ENCODE measurements around the gene HOXB3.

HOXB3 gene

GRCh38 chr17:48544349-48545021 lies 45.6 kb downstream of the HOXB3 start:
- in situ Hi-C loops (cut with HindIII; ENCODE audit: low sequenced_read_pairs): no loop called here
- peak; percentile 86 for DNase-seq (ENCODE audit: low read depth)
- TF ChIP-seq, protein P1, sequence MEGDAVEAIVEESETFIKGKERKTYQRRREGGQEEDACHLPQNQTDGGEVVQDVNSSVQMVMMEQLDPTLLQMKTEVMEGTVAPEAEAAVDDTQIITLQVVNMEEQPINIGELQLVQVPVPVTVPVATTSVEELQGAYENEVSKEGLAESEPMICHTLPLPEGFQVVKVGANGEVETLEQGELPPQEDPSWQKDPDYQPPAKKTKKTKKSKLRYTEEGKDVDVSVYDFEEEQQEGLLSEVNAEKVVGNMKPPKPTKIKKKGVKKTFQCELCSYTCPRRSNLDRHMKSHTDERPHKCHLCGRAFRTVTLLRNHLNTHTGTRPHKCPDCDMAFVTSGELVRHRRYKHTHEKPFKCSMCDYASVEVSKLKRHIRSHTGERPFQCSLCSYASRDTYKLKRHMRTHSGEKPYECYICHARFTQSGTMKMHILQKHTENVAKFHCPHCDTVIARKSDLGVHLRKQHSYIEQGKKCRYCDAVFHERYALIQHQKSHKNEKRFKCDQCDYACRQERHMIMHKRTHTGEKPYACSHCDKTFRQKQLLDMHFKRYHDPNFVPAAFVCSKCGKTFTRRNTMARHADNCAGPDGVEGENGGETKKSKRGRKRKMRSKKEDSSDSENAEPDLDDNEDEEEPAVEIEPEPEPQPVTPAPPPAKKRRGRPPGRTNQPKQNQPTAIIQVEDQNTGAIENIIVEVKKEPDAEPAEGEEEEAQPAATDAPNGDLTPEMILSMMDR (IDR thresholded peaks at IDR 0.05; ENCODE audit: low read depth, low read length, missing control alignments): no peak
- peak overlapping the region; percentile 80 for H3K4me3 ChIP-seq (ENCODE audit: low read depth, low read length)

DNA sequence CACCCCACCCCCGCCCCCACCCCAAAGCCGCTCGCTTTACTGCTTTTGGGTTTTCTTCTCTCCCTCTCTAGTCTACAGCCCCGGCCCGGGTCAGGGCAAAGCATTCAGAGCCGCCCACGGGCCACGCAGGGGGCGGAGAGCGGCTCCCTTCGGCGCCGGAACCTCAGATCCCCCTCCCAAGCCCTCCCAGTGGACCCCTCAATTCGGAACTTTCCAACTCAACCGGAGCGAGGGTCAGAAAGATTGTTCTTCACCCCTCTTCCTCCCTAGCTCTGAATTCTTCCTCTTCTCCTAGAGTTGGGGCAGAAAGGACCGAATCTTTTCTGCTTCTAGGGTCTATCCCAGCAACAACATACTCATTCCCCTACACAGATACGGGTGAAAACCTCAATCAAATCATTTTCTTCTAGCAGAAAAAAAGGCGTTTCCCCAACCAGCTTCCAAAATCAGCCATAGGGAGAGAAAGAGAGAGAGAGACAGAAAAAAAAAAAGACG lies 46.1 kb downstream of the HOXB3 start:
- TF ChIP-seq, protein P1 (IDR thresholded peaks at IDR 0.05; ENCODE audit: low read depth, low read length, missing control alignments): no peak
- no peak for DNase-seq (ENCODE audit: low read depth)
- in situ Hi-C loops (cut with HindIII; ENCODE audit: low sequenced_read_pairs): no loop called here
- H3K4me3 ChIP-seq (ENCODE audit: low read depth, low read length): peak overlapping the region; percentile 80

GRCh38 chr17:48543107-48543853 lies 46.8 kb downstream of the HOXB3 start:
- H3K4me3 ChIP-seq (ENCODE audit: low read depth, low read length): peak overlapping the region; percentile 80
- in situ Hi-C loops (cut with HindIII; ENCODE audit: low sequenced_read_pairs): no loop called here
- DNase-seq (ENCODE audit: low read depth): no peak
- TF ChIP-seq, protein P1 (IDR thresholded peaks at IDR 0.05; ENCODE audit: low read depth, low read length, missing control alignments): no peak

DNA sequence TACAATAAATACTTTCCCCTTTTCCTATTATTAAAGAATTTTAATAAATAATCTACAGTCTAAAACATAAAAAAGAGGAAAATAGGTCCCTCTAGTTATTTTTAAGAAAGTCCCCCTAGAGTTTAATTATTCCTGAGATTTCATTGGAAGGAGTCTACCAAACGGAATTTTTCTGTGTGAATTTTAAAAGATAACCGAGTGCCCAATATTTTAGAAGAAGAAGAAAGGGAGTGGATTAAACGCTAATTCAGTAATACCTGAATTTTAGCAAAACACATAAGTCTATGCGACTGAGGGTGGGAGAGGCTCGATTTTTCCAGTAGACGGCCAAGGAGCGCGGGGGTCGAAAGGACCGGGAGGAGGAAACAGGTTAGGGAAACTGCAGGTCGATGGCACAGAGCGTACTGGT lies 47.3 kb downstream of the HOXB3 start:
- DNase-seq (ENCODE audit: low read depth): no peak
- TF ChIP-seq, protein P1 (IDR thresholded peaks at IDR 0.05; ENCODE audit: low read depth, low read length, missing control alignments): no peak
- H3K4me3 ChIP-seq (ENCODE audit: low read depth, low read length): peak overlapping the region; percentile 80
- in situ Hi-C loops (cut with HindIII; ENCODE audit: low sequenced_read_pairs): no loop called here

- TF ChIP-seq, protein P1 (IDR thresholded peaks at IDR 0.05; ENCODE audit: low read depth, low read length, missing control alignments): no peak
- in situ Hi-C loops (cut with HindIII; ENCODE audit: low sequenced_read_pairs): no loop called here
- H3K4me3 ChIP-seq (ENCODE audit: low read depth, low read length): peak overlapping the region; percentile 80
- no peak for DNase-seq (ENCODE audit: low read depth)
These were observed 47.9 kb downstream of the HOXB3 start for GRCh38 chr17:48542114-48542656.

GRCh38 chr17:48541577-48542113 lies 48.4 kb downstream of the HOXB3 start:
- TF ChIP-seq, protein P1 (IDR thresholded peaks at IDR 0.05; ENCODE audit: low read depth, low read length, missing control alignments): no peak
- H3K4me3 ChIP-seq (ENCODE audit: low read depth, low read length): peak overlapping the region; percentile 80
- in situ Hi-C loops (cut with HindIII; ENCODE audit: low sequenced_read_pairs): no loop called here
- no peak for DNase-seq (ENCODE audit: low read depth)

All from astrocyte of the cerebellum (primary cell).